HG02759 (cell line): ENCODE measurements around the gene HELB.

ENCODE experiments used
- ATAC-seq: cut with Tn5 transposase; IDR thresholded peaks from one replicate; pipeline ENCODE4 v1.9.1; 2021; ENCODE audit warnings: mild to moderate bottlenecking, moderate library complexity; ENCODE audit not compliant: unreplicated experiment

HELB gene

DNA sequence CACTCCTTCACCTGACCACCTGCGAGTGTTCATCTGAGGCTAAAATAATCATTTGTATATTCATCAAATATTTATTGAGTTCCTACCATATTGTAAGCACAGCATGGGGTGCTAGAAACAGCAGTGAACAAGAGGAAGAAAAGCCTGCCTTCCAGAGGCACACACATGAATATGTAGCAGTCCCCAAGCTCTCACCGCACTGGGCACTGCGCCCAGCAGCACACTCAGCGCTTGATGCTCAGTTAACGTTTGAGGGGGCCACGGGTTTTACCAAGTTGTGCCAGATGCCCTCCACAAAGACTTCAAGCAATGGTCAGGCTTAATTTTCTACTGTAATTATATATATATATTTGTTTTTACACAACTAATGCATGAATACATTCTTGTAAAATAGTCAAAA, 52.0 kb downstream of the HELB start:
- ATAC-seq: no peak

DNA sequence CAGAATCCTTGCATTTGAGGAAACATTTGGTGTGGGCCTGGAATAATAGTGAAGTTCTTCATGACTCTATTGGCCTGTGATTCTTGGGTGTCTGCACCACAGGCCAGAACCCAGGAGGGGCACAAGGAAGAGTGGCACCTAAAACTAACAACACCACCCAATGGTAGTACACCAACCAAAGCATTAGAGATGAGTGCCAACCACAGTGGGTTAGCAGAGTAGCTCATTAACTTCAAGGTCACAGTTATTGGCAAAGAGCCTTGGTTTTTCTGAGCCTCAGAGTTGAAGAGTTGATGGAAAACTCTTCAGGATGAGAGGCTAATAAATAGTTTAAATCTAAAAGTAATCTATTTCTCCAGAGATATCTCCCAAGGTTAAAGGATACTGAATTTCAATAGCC, 57.0 kb downstream of the HELB start:
- no peak for ATAC-seq

DNA sequence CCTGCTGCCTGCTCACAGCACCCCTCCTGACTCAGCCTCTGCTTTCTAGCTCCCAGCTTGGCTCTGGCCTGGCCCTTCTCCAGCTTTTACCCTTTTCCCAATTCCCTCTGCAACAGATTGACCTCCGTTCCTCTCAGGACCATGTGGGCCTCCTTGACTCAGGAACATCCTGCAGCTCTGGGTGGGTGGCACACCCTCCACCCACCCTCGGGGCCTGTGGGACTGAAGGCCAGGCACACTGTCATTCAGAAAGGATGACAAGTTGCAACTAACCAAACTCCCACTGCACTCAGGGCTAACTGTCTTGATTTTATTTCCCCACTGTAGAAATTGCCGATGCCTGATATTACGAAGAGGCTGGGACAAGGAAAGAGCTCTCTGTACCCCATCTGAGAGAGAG, 59.4 kb downstream of the HELB start:
- ATAC-seq: no peak

DNA sequence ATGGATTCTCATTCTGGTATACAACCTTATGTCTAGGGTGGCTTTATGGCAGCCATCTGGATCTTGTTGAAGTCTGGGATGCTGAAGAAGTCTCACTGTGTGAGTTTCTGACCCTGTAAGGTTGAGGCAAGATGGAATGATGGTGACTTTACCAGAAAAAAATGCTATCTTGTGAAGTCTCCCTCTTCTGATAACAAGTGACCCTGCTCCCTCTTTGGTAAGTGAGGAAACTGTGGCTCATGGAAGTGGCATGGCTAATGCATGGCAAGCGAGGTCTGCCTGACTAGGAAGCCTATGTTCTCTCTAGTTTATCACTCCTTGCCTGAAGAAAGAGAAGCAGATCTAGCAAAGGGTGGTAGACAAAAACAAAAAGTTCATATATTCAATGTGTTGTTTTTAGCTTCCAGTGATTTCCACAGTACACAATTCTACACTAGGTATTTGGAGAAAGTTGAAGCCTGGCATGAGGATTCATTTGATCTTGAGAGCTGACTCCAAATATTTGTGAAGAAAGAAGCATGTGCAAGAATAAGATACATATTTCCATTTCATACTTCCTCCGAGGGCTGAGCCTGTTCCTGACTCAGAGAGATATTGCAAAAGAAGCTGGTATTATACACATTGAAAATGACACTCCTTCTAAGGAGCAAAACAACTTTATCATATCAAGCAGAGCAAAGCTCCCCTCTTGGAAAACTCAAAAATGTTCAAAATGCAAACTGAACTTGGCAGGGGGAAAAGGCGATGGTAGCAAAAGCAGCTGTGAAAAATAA, 63.6 kb downstream of the HELB start:
- no peak for ATAC-seq

DNA sequence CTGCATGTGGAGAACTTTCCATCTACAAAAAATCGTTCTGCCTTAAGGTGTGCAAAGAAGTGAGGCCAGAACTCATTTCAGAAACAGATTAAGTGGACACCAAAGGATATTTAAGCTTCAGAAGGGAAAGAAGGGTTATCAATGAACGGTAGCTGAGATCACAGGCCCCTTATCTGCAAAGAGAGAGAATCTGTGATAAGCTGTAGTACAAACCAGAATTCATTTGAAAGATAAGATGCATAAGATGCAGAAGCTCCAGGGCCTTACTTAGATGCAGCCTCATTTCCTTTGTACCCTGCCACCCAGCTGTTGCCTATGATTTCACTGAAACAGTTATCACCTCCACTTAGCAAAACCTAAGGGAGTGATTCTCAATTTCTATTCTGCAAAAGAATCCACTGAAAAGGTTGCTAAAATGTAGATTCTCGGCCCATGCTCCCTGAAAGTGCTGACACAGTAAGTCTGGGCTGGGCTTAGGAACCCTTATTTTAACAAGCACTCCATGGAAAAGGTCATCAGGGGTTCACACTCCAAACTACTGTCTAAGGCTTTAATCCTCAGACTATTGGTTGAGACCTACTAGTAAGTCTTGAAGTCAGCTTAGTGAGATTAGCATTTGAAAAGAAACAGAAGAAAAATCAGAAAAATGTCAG, 64.8 kb downstream of the HELB start:
- ATAC-seq: no peak

DNA sequence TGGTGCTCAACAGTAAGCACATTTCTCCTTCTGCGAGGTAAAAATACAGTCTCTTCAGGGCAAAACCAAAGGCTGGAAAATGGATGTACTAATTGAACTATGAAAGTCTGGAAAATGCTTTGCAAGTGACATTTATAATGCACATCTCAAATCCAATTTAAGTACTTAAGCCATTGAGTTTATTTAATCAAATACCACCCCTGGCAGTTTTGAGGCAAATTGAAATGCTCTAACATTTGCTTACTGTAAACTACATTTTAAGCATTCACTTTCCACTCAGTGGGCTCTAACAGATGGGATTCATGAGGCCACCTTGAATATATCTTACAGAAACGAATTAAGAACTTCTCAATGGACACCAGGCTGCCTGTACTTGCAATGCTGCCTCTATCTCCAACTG, 69.7 kb downstream of the HELB start:
- no peak for ATAC-seq

DNA sequence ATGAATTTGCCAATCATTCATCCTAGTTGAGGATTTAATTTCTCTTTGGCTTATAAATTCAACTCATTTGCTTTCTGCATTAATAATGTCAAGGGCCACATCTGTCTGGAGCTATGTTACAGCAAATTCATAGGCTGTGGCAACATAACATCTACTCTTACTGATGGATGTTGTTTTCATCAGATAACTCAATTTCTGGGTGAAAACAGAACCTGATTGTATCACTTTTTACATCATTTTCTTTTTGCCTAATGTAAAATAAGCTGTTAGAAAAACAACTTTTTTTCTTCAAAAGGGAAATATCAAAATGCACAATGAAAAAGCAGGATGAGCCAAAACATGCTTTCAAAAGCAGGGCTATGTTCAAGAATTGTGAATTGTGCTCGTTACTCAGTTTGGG, 73.3 kb downstream of the HELB start:
- ATAC-seq: no peak

DNA sequence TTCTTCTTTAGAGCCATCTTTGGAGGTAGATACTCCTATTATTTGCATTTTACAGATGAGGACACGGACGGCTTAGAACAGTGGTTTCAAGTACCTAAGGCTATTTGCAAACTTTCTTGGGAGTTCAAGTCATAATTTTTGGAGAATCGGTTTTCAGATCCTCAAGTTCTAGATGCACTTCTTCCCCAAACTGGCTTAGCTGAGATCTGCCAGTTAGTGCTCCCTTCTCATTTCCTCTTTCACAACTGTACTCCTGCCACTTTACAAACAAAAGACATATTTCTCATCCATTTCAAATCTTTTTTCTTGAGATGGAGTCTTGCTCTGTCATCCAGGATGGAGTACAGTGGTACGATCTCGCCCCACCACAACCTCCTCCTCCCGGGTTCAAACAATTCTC, 77.3 kb downstream of the HELB start:
- ATAC-seq: no peak

DNA sequence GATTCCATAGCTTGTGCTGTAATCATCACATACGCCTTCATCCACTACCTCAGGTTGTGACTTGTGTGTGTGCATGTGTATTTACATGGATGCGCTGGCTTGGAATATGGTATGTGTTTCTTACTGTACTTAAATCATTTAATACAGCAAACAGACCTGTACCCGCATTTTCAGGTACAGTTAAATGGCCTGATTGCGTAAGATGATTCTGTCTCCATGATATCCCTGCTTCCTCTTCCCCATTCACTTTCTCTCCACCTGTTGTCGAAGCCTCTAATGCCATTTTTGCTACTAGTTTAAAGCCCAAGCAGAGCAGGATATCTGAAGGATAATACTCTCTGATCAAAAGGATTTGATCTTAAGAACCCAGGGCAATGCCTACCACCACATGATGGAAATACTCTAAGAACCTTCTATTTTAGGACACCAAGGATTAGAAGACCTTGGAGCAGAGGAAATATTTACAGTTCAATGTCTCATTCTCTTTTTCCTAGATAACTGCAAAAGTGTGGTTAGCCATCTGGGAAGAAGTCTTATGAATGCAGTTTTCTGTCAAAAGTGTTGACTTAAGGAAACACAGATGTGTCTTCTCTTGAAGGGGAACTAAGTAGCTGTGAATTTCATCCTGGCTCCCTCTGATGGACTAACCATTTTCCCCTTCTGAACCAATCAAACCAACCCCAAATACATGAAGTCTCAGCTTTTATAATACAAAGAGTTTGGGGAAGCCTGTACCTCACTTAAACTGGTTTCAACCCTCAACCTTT, 78.7 kb downstream of the HELB start:
- no peak for ATAC-seq

DNA sequence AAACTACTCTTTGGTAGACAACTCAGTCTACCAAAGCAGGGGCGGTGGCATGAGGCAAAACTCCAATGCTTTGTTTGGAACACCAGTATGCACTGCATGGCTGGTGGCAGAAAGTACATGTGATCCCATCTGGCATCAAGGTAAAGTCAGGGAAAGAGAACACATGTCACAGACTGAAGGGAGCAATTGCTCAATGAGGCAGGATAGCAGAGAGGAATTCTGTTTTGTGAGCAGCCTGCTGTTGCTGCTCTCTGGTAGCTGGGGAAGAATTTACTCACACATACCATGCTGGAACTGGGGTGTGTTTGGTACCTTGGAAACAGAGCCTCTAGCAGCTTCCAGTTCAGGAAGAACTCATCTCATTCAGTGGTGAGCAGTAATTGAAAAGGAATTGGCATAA, 84.8 kb downstream of the HELB start:
- no peak for ATAC-seq
